Spleen (tissue), 7 donors: ENCODE measurements around the gene PGAM2.
A peak's percentile ranks its signal among the peaks of the same experiment; 100 is the strongest.

Experiments used
- CTCF ChIP-seq, 11 experiments: fragments of 200-600 bp in 7 of 11; fragments of 450-650 bp in 4 of 11; sonication (generic) in 4 of 11; IDR thresholded peaks in 8 of 11; conservative IDR thresholded peaks in 3 of 11; 1 replicate in 7 of 11; 2 replicates in 4 of 11; pipeline versions ENCODE4 v1.4.0 to v1.8.0; 2016 to 2021; ENCODE audit warnings: antibody characterized with exemption in 11 of 11, inconsistent platforms in 4 of 11, mild to moderate bottlenecking in 1 of 11
- POLR2A ChIP-seq, 3 donors: fragments of 450-650 bp; IDR thresholded peaks; one replicate each; pipeline ENCODE4 v1.5.1; 2017; ENCODE audit warnings: antibody characterized with exemption in 3 of 3, mild to moderate bottlenecking in 1 of 3
- donor health status: DM: no; HTN: no; CAD: no; lungs with moderate emphysema.
- donor health status: DM: no; HTN: no; CAD: no.
- donor health status: DM: no; HTN: no; CAD: no.

- TF ChIP-seq CTCF (IDR thresholded peaks at IDR 0.05 in 8 of 11, conservative IDR thresholded peaks at IDR 0.05 in 3 of 11) (peak in 4 of 11 experiments; percentile 10 to 39 (median 12)), POLR2A (IDR thresholded peaks at IDR 0.05) (peak in 1 of 3 donors; percentile 25)
Measured at GRCh38 chr7:44046321-44047061, 18.9 kb downstream of the PGAM2 start.
